Measurements from ENCODE around the gene PFKL.
A peak's percentile ranks its signal among the peaks of the same experiment; 100 is the strongest.
"Not testable (repeated sequence)": the region's sequence is repeated elsewhere in the genome, so short reads cannot be mapped to it uniquely, and the experiment has no call there.

PFKL gene

DNA sequence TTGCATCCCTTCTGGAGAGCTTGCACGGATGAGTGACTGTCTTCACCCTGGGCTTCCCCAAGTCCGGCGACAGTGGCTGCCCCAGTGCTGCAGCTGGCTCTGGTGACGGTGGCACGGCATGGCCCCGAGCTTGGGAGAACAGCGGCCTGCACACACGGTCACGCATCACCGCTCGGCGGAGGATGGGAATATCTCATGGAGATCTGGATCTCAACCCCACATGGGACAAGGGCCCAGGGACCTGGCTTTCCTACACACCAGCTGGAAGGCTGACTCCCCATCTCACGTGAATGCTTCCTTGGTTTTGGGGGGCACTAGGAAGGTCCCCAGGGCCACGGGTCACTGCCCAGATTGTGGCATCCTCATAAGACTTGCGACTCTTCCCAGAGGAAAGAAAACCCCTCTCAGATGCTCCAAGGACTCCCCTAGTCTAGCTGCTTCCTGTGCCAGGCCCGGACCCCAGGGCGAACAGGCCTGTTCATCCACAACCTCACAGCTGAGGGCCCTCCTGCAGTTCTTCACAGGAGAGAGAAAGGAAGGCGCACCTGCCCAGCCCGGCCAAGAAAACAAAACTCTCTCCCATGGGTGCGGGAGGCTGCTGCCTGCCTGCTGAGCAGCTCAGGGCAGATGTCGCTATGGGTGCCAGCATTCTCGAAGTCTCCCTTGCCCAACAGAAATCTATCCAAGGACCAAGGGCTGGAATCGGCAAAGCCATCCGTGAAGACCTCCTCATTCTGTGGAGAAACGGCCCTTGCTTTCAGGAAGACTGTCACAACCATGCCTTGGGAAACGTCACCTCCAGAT, 29.4 kb downstream of the PFKL start:
- DNase-seq: no peak

DNA sequence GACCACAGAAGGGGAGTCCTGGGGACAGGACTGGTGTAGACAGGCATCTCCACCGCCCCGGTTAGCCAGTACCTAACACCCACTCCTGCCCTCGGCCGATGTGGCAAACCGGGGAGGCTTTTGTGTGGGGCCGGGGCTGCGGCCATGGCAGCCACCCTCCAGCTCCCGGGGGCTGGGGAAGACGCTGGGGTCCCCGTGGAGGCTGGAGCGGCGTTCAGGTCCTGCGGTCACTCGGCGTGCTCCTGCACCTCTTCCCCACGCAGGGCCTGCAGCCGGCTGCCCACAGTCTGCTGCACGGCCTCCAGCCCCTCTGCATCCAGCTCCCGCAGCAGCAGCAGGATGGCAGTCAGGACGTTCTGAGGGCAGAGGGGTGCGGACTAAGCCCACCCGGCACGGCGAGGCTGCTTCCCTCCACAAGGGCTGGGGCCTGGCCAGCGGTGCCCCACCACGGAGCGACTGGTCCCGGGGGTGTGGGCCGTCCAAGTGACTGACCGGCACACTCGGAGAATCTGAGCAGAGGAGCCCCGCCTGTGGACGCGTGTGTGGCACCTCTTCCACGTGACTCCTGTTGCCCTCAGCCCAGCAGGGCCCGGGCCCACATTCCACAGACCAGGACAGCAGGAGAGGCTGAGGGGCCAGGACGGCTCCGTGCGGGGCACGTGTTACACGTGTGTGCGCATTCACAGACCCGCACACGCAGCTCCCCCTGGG, 30.3 kb downstream of the PFKL start:
- no peak for DNase-seq

DNA sequence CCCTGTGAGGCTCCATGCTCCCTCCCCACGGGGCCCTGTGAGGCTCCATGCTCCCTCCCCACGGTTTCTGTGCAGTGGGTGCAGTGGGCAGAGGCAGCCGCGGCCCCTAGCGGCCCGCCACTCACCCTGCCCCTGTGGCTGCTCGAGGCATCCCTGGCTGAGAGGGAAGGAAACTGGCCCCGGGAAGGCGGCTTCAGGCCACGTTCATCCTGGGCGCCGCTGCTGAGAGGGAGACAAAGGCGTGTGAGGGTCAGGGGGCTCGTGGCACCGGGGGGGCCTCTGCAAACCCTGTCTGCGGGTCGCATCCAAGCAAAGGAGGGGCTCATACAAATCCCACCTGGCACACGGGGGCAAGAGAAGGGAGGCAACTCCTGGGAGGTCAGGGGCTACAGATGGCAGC, 30.8 kb downstream of the PFKL start:
- DNase-seq: no peak

DNA sequence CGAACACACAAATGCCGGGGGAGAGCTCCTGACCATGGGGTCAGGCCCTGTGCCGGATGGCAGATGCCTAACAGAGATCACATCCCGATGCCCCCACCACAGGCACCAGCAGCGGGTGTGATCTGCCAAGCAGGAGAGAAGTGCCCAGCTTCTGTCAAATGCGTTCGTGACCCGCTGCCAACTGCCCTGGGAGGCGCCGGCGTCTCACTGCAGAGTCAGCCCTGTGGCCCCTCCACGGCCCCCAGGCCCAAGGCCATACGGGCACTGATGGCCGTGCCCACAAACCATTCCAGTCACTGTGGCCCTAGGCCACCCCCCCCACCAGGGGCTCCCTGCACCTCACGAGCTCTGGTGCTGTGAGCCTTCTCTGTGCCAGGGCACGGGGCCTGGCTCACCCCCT, 31.4 kb downstream of the PFKL start:
- no peak for DNase-seq

DNA sequence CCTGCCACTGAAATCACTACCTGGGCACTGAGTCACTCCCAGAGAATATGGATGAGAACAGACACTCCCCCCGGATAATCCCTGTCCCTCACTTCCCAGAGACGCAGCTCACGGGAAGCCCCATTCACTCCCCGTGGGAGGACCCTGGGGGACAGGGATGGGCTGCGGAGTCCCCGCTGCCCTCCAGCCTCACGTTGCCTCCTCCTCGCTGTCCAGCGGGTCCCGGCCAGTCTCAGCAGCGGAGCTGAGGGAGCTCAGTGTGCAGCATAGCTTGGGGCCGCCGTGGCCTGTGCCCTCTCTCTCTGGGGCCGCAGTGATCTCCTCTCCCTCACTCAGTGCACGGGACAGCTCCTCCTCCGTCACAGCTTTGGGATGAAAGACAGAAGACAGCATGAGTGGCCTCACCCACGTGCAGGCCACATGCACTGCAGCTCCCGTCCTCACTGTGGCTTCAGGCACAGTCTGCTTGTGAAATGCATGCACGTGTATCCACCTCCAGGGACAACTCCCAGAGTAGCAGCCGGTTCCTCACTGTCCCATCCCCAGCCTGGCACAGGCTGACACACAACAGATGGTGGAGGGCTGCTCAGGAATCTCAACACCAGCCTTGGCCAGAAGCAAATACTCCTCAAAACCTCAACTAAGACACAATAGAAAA, 31.9 kb downstream of the PFKL start:
- peak; percentile 50 for DNase-seq

DNA sequence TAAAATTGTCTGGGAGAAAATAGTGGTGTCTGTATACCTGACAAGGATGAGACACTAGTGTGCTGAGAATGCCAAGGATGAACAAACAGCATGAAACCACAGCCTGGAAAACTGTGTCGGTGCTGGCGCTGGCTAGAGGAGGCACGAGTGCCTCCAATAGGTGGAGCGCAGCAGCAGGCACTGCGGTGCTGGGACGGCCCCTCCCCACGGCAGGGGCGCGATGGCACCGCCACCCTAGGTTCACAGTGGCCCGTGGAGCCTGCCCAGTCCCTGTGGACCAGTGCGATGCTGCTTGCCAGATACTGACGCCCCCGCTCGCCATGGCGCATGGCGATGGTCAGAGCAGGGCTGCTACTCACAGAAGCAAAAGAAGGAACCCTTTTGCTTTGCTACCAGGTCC, 32.5 kb downstream of the PFKL start:
- DNase-seq: no peak

DNA sequence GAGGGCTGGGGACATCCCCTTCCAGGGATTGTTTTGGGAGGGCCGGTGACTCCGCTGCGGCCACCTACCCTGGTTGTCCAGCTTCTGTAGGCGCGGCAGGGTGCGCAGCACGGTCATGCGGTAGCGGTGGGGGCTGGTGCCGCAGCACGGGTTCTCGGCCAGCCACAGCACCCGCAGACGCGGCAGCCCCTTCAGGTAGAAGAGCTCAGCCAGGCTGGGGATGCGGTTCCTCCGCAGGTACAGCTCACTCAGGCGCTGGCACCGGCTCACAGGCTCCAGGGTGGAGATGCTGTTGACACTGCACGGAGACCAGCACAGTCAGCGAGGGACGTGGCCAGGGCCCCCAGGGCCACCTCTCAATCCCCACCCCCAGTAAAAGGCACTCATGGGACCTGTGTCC, 33.1 kb downstream of the PFKL start:
- no peak for DNase-seq

DNA sequence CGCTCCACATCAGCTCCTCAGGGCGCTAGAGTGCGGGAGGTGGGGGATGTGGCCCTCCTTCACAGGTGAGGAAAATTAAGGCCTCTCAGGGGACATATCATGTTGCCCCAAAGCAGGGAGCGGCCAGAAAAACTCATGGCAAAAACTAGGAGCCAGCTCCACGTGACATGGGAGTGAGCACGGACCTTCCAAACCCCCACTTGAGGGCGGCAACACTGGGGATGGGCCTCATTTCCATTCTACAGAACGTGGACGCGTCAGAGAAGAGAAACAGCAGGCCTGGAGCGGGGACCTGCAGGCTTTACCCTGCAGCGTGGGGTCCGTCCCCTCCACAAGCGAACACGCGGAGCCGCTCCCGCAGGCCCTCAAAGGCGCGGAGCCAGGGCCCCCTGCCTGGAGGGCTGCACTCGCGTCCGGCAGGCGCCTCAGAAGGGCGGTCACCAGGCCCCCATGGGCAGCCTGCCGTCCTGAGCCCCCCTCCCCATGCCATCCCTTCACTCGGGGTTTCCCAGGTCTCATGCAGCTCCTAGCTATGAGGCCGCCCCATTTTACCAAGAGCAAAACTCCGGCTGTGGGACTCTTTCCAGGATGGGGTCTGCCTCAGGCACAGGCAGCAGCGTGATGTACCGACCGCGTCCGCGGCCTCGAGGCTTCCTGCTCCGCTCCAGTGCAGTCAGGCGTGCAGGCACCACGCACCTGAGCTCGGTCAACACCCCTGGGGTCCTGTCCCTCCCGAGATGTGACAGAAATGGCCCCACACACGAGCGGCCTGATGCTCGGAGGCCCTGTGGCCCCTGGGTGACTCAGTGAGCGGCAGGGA, 33.9 kb downstream of the PFKL start:
- DNase-seq: no peak

DNA sequence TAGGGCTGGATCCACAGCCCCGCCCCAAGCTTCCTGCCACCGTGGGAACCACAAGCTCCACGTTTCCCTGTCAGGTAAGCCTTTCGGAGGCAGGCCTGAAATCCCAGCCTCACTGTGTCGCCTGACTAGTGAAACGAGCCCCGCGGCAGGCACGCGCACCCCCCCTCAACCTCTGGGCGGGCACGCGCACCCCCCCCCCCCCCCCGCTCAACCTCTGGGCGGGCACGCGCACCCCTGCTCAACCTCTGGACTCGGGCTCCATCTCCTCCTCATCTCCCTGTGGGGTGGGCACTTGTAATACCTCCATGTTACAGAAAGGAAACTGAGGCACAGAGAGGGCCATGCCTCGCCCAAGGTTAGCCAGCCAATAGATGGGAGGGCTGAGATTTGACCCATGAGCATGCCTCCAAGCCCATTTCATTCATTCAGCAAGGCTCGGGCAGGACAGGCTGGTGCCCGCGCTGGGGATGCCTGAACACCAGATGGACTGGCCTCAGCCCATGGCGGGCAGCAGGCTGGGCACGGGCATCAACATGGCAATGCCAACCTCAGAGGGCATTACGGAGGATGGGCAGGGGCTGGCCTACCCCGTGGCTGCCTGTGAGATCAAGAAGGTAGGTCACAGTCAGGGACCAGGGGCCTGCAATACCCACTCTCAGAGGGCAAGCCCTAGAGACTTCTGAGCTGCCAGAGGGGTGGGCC, 34.6 kb downstream of the PFKL start:
- DNase-seq: no peak

DNA sequence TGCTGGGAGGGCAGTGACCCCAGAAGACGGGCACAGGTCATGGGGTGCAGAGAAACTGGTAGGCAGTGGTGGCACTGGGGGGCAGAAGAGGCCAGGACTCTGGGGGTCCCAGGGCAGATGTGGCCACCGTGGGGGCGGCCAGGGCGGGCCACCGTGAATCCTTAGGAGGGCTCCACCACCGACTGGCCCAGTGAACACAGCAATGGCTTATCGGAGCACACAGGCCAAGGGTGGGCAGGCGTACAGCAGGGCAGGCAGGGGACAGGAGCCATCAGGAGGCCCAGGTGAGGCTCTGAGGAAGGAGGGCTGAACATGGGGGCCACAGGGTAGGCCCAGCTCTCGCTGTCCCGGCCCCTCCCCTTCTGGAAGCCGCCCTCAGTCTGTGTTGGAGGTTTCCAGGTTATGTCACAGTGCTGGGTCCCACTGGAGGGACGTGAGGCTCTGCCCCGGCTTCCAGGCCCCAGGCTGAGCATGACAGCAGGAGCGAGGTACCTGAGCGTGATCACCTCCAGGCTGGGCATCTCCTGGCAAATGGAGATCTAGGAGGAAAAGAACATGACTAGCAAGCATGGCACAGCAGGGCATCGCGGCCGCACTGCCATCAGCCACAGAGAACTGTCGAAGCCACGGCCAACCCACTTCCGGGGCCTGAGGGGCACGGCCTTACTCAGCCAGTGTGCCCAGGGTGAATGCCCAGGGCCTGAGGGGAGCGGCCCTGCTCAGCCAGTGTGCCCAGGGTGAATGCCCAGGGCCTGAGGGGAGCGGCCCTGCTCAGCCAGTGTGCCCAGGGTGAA, 35.6 kb downstream of the PFKL start:
- no peak for DNase-seq

DNA sequence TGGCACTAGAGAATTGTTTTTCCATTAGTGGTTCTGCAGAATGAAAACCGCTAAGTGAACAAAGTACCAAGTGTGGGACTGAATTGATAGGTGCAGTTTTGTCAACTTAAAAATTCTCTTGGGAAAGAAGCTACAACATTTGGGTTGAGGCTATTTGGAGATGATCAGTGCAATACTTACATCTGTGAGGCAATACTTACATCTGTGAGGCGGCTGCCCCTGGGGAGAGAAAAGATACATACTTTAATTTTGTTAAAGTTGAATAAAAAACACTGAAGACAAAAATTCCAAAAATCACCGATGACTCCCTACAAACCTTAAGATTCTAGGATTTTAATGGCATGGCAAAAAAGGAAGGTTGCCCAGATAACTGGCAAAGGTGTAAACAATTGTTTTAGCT, 37.6 kb downstream of the PFKL start:
- no peak for DNase-seq

DNA sequence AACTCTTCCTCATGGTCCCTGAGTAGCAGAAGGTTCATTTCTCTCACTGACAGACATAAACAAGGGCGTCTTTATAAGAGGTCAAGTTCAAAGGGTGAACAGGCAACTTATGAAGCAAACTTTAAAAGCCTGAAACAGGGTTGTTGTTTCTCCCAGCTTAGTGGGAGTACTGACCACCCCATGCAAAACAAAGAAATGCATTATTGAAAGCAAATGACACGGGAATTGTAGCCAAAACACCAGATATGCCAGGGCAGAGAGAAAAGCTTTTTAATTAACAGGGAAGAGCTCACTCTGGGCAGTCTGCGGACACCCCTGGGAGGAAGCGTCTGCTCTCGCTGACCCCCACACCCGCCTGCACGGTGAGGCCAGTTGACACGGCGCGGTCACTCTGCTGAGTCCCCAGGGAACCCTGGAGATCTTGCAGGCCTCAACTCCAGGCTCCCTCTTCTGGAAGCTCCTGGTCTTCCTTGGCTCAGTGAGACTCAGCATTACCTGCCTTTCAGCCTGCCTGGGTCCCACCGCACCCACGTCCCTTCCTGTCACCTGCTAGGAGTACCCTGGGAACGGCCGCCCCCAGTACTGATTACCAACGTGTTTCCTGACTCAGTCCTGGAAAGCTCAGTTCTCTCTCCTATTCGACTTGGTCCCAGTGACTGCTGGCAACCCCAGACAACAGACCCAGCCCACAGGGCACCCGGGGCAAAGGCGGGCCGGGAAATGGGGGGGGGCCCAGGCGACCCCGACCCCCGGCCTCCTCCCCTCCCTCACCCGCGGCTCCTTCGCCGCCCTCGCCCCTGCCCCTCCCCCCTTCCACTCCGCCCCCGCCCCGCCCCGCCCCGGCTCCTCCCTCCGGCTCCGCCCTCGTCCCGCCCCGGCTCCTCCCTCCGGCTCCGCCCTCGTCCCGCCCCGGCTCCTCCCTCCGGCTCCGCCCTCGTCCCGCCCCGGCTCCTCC, 38.4 kb downstream of the PFKL start:
- peak; percentile 12 for DNase-seq

DNA sequence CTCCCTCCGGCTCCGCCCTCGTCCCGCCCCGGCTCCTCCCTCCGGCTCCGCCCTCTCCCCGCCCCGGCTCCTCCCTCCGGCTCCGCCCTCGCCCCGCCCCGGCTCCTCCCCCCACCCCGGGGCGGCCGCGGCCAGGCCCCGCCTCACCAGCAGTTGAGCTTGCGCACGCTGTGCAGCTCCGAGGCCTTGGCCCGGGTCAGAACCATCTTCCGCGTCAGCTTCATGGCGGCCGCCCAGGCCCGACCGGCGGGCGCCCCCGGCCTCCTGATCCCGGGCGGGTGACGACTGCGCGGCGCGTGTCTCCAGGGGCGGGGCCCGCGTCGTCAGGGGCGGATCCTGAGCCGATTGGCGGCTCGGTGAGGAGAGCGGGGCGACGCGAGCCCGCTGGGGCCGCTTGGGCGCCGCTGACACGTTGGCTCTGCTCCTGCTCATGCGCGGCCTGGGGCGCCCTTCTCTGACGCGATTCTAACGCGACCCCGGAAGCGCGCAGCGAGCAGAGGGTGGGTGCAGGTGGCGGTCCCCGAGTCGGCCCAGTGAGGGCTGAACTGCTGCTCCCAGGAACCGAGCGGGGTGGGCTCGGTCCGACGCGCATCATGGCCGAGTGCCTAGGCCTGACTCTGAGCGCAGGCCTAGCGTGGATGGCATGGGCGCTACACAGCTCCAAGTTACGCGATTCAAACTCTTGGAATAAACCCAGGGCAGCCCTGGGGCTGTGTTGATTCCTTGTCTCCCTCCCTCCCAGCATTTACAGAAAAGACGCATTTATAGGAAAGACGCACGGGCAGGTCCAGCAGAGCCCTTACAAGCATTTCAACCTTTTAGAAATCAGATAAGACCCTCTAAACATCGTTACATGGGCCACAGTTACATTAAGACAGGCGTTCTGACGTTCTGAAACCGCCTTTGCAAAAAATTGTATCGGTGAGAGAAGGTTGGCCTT, 39.4 kb downstream of the PFKL start, which contains the start of gene CFAP410:
Gene CFAP410 (minus strand): TSS at position 420 of the 940 bp plus-strand sequence. CDS start 196 bp downstream, at position 224.
- peak; percentile 88 for DNase-seq

DNA sequence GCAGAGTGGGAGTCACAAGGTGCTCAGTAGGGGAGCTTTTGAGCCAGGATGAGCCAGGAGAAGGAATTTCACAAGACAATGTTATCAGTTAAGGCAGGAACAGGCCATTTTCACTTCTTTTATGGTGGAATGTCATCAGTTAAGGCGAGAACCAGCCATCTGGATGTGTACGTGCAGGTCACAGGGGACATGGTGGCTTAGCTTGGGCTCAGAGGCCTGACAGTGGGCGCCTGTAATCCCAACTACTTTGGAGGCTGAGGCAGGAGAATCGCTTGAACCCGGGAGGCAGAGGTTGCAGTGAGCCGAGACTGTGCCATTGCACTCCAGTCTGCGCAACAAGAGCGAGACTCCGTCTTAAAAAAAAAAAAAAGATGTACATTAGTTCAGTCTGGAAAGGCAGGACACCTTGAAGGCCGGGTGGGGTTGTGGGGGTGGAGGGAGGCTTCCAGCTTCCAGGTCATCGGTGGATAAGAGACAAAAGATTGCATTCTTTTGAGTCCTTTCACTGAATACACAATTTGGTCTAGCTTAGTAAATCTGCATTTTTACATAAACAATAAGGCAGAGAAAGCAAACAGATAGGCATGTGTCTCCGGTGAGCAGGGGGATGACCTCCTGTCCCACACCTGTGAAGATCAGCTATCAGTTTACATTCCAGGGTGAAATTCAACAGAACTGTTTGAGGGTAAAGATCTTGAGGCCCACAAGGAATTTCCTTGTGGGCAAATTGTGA, 42.0 kb downstream of the PFKL start:
- DNase-seq: not testable (repeated sequence)

DNA sequence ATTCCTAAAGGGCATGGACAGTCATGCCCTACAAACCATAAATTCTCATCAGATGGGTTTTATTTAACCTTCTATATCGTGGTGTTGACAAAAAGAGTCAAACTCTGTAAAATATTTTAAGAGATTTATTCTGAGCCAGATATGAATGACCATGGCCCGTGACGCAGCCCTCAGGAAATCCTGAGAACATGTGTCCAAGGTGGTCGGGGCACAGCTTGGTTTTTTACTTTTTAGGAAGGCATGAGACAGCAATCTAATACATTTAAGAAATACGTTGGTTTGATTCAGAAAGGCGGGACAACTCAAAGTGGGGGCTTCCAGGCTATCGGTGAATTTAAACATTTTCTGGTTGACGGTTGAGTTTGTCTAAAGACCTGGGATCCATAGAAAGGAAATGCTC, 43.1 kb downstream of the PFKL start:
- not testable (repeated sequence) for DNase-seq

DNA sequence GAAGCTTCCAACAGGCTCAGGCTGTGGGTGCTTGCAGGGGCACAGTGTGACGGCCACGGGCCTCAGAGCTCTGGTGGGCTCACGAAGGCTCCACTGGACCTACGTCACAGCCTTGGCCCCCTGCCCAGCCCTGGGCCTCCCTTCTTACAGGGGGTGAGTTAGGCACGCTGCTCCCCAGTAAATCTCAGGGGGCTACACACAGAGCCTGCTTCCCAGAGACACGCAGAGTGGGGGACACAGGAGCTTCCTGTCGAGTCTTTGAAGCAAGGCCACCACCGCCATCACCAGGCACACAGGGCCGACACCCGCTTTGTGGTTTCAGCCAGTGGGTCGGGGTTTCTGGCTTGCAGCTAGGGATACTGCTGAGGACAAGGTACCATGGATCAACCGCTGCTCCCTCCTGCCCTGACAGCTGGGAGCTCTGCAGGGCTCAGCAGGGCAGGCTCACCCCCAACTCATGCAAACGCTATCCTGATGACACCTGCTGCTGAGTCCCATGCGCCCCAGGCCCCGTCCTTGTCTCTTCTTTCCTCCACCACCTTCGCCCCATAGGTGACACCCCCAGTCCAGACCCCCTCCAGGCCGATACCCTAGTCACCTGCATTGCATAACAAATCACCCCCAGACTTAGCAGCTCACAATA, 44.8 kb downstream of the PFKL start:
- DNase-seq: no peak

DNA sequence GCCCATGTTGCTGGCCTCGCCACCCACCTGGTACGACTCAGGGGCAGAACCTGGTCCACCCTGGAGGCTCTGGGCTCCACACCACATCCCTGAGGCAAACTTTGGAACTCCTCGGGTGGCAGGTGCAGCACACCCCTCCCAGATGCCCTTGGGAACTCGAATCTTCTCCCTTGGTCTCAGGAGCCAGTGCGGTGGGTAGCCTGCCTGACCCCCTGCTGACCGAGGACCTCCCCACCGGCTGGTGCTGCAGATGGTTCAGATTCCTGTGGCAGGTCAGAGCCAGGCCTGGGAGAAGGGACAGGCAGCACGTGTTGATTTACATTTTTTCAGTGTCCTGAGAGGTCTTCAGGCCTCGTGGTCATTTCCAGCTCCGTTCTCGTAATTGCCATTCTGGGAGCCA, 45.6 kb downstream of the PFKL start:
- no peak for DNase-seq
